B cell (primary cell): ENCODE results near the gene GP1BB. TPM values are rescaled to one million over a fixed set of nuclear protein-coding genes. Genes with fewer than 3 reads are reported as not detected.

Experiments
- ATAC-seq: fragments of 200-7000 bp; cut with Tn5 transposase; one replicate; pipeline ENCODE4 v1.10.0; 2021; ENCODE audit warnings: low read depth, mild to moderate bottlenecking, moderate number of reproducible peaks, moderate library complexity
- CTCF ChIA-PET: fragments of 350-600 bp; sonication (Branson Sonifier 250); formaldehyde crosslinking; loops from one replicate; lab custom pipeline; 2021; ENCODE audit warnings: antibody characterized with exemption, inconsistent platforms; lab: Charles Lee
- POLR2A ChIA-PET: fragments of 350-600 bp; sonication (Branson Sonifier 250); formaldehyde crosslinking; loops from one replicate; lab custom pipeline; 2021; ENCODE audit warnings: antibody characterized with exemption; lab: Charles Lee
- DNase-seq: peaks from one replicate; pipeline ENCODE4 v3.0.0; 2013
- H2AFZ ChIP-seq: 2 replicates; pipeline ENCODE4 v1.6.1; 2012; ENCODE audit warnings: mild to moderate bottlenecking, low read depth, low read length; ENCODE audit not compliant: insufficient read depth, poor library complexity, severe bottlenecking
- H3K27ac ChIP-seq, 2 donors: 1 replicate in 1 of 2; 2 replicates in 1 of 2; pipeline ENCODE4 v1.5.1; 2012 to 2013; ENCODE audit warnings: low read length in 2 of 2, mild to moderate bottlenecking in 2 of 2, moderate library complexity in 1 of 2
- H3K27me3 ChIP-seq, 4 experiments: fragments of 200-600 bp in 1 of 4; sonication (generic) in 1 of 4; replicated peaks in 1 of 4; 1 replicate in 2 of 4; 2 replicates in 2 of 4; pipeline versions ENCODE4 v1.6.1 to v1.7.0; 2013 to 2016; ENCODE audit warnings: low read length in 3 of 4, mild to moderate bottlenecking in 2 of 4, mixed read lengths in 1 of 4, moderate library complexity in 1 of 4; ENCODE audit not compliant: insufficient read depth in 4 of 4, control insufficient read depth in 3 of 4; ENCODE audit errors: control extremely low read depth in 1 of 4
- H3K36me3 ChIP-seq, 2 experiments: replicated peaks in 1 of 2; 1 replicate in 1 of 2; 2 replicates in 1 of 2; pipeline versions ENCODE4 v1.6.1 to v1.7.1; 2013; ENCODE audit warnings: low read length in 1 of 2; ENCODE audit not compliant: insufficient read depth in 2 of 2, control insufficient read depth in 1 of 2; ENCODE audit errors: control extremely low read depth in 1 of 2, extremely low read depth in 1 of 2
- H3K4me1 ChIP-seq, 2 donors: fragments of 200-600 bp in 1 of 2; sonication (generic) in 1 of 2; 1 replicate in 1 of 2; 2 replicates in 1 of 2; pipeline versions ENCODE4 v1.5.1 to v1.6.1; 2013 to 2017; ENCODE audit warnings: low read length in 2 of 2; ENCODE audit not compliant: control insufficient read depth in 2 of 2, insufficient read depth in 2 of 2
- H3K4me2 ChIP-seq: replicated peaks from 2 replicates; pipeline ENCODE3; 2012; ENCODE audit warnings: mild to moderate bottlenecking, low read depth, low read length; ENCODE audit not compliant: poor library complexity, severe bottlenecking
- H3K4me3 ChIP-seq, 5 experiments: fragments of 200-600 bp in 1 of 5; sonication (generic) in 1 of 5; 1 replicate in 3 of 5; 2 replicates in 2 of 5; pipeline versions ENCODE4 v1.5.1 to v1.7.0; 2011 to 2016; ENCODE audit warnings: low read length in 4 of 5, mild to moderate bottlenecking in 4 of 5, low read depth in 2 of 5, control low read depth in 1 of 5, moderate library complexity in 1 of 5; ENCODE audit not compliant: insufficient read depth in 1 of 5; ENCODE audit errors: control extremely low read depth in 1 of 5, extremely low read depth in 1 of 5
- H3K79me2 ChIP-seq: fragments of 200-600 bp; sonication (generic); one replicate; pipeline ENCODE4 v1.6.0; 2016; ENCODE audit warnings: low read length; ENCODE audit not compliant: control insufficient read depth, insufficient read depth
- H3K9ac ChIP-seq: fragments of 200-600 bp; sonication (generic); 2 replicates; pipeline ENCODE4 v1.6.1; 2017; ENCODE audit warnings: mild to moderate bottlenecking, low read length, moderate library complexity
- H3K9me3 ChIP-seq, 3 donors: one replicate each; pipeline versions ENCODE4 v1.6.1 to v1.7.1; 2013; ENCODE audit warnings: low read length in 2 of 3; ENCODE audit not compliant: control insufficient read depth in 2 of 3, insufficient read depth in 1 of 3; ENCODE audit errors: control extremely low read depth in 1 of 3
- H4K20me1 ChIP-seq: 2 replicates; pipeline ENCODE4 v1.6.0; 2012; ENCODE audit warnings: mild to moderate bottlenecking, low read length; ENCODE audit not compliant: insufficient read depth, control insufficient read depth, poor library complexity, severe bottlenecking
- H3K27ac Mint-ChIP-seq: one replicate; pipeline ENCODE4 v1.8.0; 2021; ENCODE audit warnings: mixed read lengths
- H3K27me3 Mint-ChIP-seq: one replicate; pipeline ENCODE4 v1.8.0; 2021; ENCODE audit warnings: mixed read lengths
- H3K4me1 Mint-ChIP-seq: one replicate; pipeline ENCODE4 v1.8.0; 2021; ENCODE audit warnings: mixed read lengths
- H3K4me3 Mint-ChIP-seq: one replicate; pipeline ENCODE4 v1.8.0; 2021; ENCODE audit warnings: mixed read lengths
- H3K9me3 Mint-ChIP-seq: one replicate; pipeline ENCODE4 v1.8.0; 2022; ENCODE audit warnings: mixed read lengths; ENCODE audit not compliant: insufficient read depth
- EZH2 ChIP-seq: IDR thresholded peaks from 2 replicates; pipeline ENCODE4 v1.6.1; 2012; ENCODE audit warnings: borderline replicate concordance, low read depth, mild to moderate bottlenecking, moderate library complexity, low read length; ENCODE audit not compliant: insufficient read depth, poor library complexity, severe bottlenecking
- WGBS: methylation state at CpG from one replicate; pipeline ENCODE4 v1.1.5; 2013; ENCODE audit warnings: missing lambda C conversion rate; ENCODE audit not compliant: insufficient coverage; 5-methylcytosine and 5-hydroxymethylcytosine counted together
- intact Hi-C: fragments of 100-400 bp; cut with micrococcal nuclease; formaldehyde crosslinking; loops from one replicate; pipeline ENCODE4 v1.10.0; 2022
- polyA plus RNA-seq: library from polyadenylated mRNA; depleted of rRNA; stranded (reverse); fragments of >200 nt; gene quantifications from 2 replicates; pipeline ENCODE4 v1.2.3, GENCODE V29; 2012
- total RNA-seq, 2 donors: library from RNA; stranded (reverse); fragments of 120-200 nt in 1 of 2; gene quantifications; 1 replicate in 1 of 2; 2 replicates in 1 of 2; pipeline versions ENCODE4 v1.2.3 to v1.2.4, GENCODE V29; 2013 to 2022
- TF ChIP-seq, protein P1 (sequence below): fragments of 200-600 bp; IDR thresholded peaks from one replicate; pipeline ENCODE4 v1.8.0; 2022; ENCODE audit warnings: antibody characterized with exemption, mild to moderate bottlenecking

GP1BB gene
- total and polyA plus RNA-seq, 2 donors (not counting 1 experiment from before 2014, with no cell fraction given) = 0.31 TPM; not detected in 1

DNA sequence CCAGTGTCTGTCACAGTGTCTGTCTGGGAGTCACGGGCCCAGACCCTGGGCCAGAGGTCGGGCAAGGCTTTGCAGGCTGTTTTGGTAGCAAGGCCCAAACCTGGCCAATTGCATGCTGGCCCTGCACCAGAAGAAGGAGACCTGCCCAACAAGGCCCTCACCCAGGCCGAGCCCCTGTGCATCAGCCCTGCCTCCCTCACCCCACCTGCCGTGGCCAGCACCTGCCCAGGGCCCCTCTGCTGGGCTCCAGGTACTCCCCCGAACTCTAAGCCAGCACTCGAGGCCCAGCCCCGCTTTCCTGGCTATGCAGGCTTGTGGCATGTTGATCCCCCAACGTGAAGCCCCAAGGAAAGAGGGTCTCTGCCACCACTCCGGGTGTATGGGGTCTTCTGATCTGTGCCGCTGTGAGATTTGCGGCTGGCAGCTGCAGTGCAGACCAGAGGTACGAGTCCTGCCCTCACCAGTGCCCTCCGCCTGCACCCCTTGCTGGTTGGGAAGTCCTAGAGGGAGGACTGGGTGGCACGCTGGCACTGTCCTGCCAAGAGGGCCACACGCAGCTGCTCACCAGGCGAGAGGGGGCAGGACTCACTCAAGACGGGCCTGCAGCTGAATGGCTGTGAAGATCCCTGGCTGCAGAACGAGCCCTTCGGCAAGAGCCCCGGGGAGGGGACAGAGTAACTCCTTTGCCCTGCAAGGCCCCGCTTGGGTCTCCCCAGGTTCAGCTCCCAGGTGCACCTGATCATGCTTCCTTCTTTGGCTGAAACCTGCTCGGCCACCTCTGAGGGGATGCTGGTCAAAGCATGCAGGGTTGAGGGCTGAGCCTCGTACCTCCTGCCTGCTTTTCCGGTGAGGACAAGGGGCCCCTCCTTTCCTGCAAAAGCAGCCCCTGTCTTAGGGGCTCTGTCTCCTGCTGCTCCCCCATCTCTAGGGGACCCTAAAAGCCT lies 15.7 kb upstream of the GP1BB start:
- Histone ChIP-seq H3K9me3 (no peaks in the 10 kb centered on the region), H3K4me3 (no peak overlapping the region), H3K27ac (no peak overlapping the region), H3K9ac (no peak overlapping the region), H3K36me3 (no peaks in the 10 kb centered on the region), H3K4me1 (no peaks in the 10 kb centered on the region), H3K27me3 (no peaks in the 10 kb centered on the region), H4K20me1 (no peaks in the 10 kb centered on the region), H3K79me2 (no peaks in the 10 kb centered on the region), H2AFZ (no peak overlapping the region), H3K4me2 (no peak overlapping the region)
- CTCF ChIA-PET = no interaction called here
- Mint-ChIP-seq H3K4me1 (no peaks in the 10 kb centered on the region), H3K9me3 (no peaks in the 10 kb centered on the region), H3K4me3 (no peak overlapping the region), H3K27me3 (peaks cover 12% of the 10 kb centered on the region), H3K27ac (no peak overlapping the region)
- whole genome bisulfite sequencing = 92% methylated on average over 24 of the region's 24 CpGs
- ATAC-seq (no peak), DNase-seq (peak; percentile 1)
- TF ChIP-seq, protein P1, sequence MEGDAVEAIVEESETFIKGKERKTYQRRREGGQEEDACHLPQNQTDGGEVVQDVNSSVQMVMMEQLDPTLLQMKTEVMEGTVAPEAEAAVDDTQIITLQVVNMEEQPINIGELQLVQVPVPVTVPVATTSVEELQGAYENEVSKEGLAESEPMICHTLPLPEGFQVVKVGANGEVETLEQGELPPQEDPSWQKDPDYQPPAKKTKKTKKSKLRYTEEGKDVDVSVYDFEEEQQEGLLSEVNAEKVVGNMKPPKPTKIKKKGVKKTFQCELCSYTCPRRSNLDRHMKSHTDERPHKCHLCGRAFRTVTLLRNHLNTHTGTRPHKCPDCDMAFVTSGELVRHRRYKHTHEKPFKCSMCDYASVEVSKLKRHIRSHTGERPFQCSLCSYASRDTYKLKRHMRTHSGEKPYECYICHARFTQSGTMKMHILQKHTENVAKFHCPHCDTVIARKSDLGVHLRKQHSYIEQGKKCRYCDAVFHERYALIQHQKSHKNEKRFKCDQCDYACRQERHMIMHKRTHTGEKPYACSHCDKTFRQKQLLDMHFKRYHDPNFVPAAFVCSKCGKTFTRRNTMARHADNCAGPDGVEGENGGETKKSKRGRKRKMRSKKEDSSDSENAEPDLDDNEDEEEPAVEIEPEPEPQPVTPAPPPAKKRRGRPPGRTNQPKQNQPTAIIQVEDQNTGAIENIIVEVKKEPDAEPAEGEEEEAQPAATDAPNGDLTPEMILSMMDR = no peak
- no peak for TF ChIP-seq EZH2
- intact Hi-C loops = no loop called here
- POLR2A ChIA-PET = no interaction called here

DNA sequence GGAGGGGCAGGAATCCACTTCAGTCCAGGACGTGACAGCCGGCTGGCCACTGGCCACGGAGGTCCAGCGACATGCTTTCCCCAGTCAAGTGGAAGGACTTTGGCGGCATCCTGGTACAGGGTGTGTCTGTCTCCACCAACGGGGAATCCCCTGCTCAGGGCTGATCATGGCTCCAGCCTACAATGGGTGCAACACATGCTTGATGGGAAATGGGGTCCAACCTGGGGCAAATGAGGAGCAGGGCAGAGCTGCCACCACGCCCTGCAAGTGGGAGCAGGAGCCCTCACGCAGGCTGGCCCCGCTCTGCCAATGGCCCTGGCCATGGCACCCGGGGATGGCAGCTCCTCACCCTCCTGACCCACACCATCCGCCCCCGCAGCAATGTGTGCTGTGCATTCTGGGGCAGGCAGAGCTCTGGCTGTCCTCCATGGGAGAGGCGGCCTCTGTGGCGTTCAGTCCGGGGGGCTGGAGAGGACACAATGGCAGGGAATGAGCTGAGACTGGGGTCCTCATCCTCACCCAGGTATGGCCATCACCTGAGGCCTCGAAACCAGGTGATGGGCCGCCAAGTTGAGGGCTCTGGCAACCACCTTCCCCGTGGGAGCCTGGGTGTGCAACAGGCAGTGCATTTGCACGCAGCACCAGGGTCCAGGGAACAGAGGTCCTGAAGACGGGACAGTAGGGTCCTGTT lies 14.9 kb upstream of the GP1BB start:
- Histone ChIP-seq H3K4me3 (no peak overlapping the region), H3K9ac (no peak overlapping the region), H2AFZ (no peak overlapping the region), H3K27ac (no peak overlapping the region), H3K4me1 (no peaks in the 10 kb centered on the region), H3K4me2 (no peak overlapping the region), H3K36me3 (no peaks in the 10 kb centered on the region), H3K79me2 (no peaks in the 10 kb centered on the region), H4K20me1 (no peaks in the 10 kb centered on the region), H3K9me3 (no peaks in the 10 kb centered on the region), H3K27me3 (peaks cover 0 to 5% (median under 1%) of the 10 kb centered on the region in 4 experiments)
- 92% methylated on average over 20 of the region's 20 CpGs for whole genome bisulfite sequencing
- CTCF ChIA-PET = no interaction called here
- DNase-seq (no peak), ATAC-seq (no peak)
- TF ChIP-seq, protein P1 = no peak
- no peak for TF ChIP-seq EZH2
- no peaks in the 10 kb centered on the region for H3K4me1 Mint-ChIP-seq
- H3K4me3 Mint-ChIP-seq = no peak overlapping the region
- no peaks in the 10 kb centered on the region for H3K9me3 Mint-ChIP-seq
- POLR2A ChIA-PET = no interaction called here
- H3K27me3 Mint-ChIP-seq = peaks cover 20% of the 10 kb centered on the region
- no peak overlapping the region for H3K27ac Mint-ChIP-seq
- intact Hi-C loops = no loop called here
